Astrocyte (in vitro differentiated cells and primary cell): ENCODE measurements around the gene BMPR1B.

Source experiments
- EZH2 ChIP-seq: IDR thresholded peaks from 2 replicates; pipeline ENCODE4 v1.6.1; 2012; ENCODE audit warnings: mild to moderate bottlenecking, low read length, inconsistent platforms; ENCODE audit not compliant: insufficient read depth
- TF ChIP-seq, protein P1 (sequence below): IDR thresholded peaks from 2 replicates; pipeline ENCODE4 v1.5.1; 2011; ENCODE audit warnings: low read depth, mild to moderate bottlenecking, inconsistent platforms, low read length, moderate library complexity; ENCODE audit not compliant: insufficient read depth

DNA sequence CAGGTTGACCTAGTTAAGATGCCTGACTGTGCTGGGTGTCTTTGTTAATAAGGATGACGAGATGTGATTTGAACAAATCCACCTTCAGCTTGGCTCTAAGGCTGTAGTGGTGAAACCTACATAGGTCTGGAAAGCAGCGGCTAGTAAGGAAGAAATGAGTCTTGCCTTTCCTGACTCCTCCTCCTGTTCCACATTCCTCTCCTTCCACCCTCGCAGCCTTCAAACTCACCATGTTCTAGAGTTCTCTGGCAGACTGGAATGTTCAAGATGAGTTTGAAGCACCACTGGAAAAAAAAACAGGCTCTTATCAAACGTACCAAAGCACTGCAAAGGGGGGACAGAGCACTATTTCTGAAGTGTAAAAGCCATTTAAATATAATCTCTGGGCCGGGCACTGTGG is 395.4 kb downstream of the BMPR1B start:
- no peak for TF ChIP-seq EZH2
- TF ChIP-seq, protein P1, sequence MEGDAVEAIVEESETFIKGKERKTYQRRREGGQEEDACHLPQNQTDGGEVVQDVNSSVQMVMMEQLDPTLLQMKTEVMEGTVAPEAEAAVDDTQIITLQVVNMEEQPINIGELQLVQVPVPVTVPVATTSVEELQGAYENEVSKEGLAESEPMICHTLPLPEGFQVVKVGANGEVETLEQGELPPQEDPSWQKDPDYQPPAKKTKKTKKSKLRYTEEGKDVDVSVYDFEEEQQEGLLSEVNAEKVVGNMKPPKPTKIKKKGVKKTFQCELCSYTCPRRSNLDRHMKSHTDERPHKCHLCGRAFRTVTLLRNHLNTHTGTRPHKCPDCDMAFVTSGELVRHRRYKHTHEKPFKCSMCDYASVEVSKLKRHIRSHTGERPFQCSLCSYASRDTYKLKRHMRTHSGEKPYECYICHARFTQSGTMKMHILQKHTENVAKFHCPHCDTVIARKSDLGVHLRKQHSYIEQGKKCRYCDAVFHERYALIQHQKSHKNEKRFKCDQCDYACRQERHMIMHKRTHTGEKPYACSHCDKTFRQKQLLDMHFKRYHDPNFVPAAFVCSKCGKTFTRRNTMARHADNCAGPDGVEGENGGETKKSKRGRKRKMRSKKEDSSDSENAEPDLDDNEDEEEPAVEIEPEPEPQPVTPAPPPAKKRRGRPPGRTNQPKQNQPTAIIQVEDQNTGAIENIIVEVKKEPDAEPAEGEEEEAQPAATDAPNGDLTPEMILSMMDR: no peak
